DOHH2 (cell line): ENCODE measurements around the gene COPE.

ENCODE experiments used
- CTCF ChIP-seq: fragments of 200-600 bp; sonication (generic); IDR thresholded peaks from one replicate; pipeline ENCODE4 v1.5.1; 2014; ENCODE audit warnings: antibody characterized with exemption, mild to moderate bottlenecking, low read depth, low read length; ENCODE audit not compliant: poor library complexity, severe bottlenecking
- EZH2phosphoT487 ChIP-seq: fragments of 200-600 bp; sonication (generic); IDR thresholded peaks from 2 replicates; pipeline ENCODE4 v1.6.1; 2017; ENCODE audit warnings: borderline replicate concordance, mild to moderate bottlenecking, antibody characterized with exemption, low read length, moderate library complexity, mixed read lengths

- TF ChIP-seq CTCF: no peak
- no peak for TF ChIP-seq EZH2phosphoT487
Measured at GRCh38 chr19:18869023-18869618, 50.1 kb downstream of the COPE start.
